Measurements from ENCODE around the gene EGR2. TPM values are rescaled to one million over a fixed set of nuclear protein-coding genes. Genes with fewer than 3 reads are reported as not detected.

The EGR2 gene
- total RNA-seq, 4 donors from 2014 or later, result 0.82 to 1.3 TPM; not detected in 2

GRCh38 chr10:62813453-62813852 is 2.7 kb downstream of the EGR2 start:
- no peaks in the 10 kb centered on the region for H3K36me3 ChIP-seq
- WGBS, 2 donors (ENCODE audit: low coverage in 1 of 2), result 96% methylated on average over 27 of the region's 27 CpGs; no CpG with 5 or more reads in 1 of the 2 donors
- H3K27ac ChIP-seq, result no peak overlapping the region
- TF ChIP-seq POLR2AphosphoS5 (IDR thresholded peaks at IDR 0.05) (no peak), POLR2A (IDR thresholded peaks at IDR 0.05) (no peak), CTCF (IDR thresholded peaks at IDR 0.05) (no peak), EP300 (IDR thresholded peaks at IDR 0.05; ENCODE audit: low read depth) (no peak)
- H3K27me3 ChIP-seq, result peaks cover 25% of the 10 kb centered on the region
- intact Hi-C loops (cut with DNase I; ENCODE audit: low total_unique reads), result loop anchor here (10.0 kb wide), 1 partner anchor 219 kb away; no protein-coding TSS in a partner anchor
- peaks cover 8 to 31% (median 25%) of the 10 kb centered on the region in 4 donors for H3K4me1 ChIP-seq
- no peaks in the 10 kb centered on the region for H3K9me3 ChIP-seq
- H3K4me3 ChIP-seq, result no peak overlapping the region
- in situ Hi-C loops (cut with MboI; ENCODE audit: low pct_ligation_motif_present in 1 of 4, low pct_unique_long_range_greater_than_20kb in 1 of 4, low sequenced_read_pairs in 3 of 4), result loop anchor here in 3 of 4 donors (10.0 to 25.0 kb wide), 2 partner anchors 219 to 349 kb away; no protein-coding TSS in a partner anchor
- DNase-seq, result no peak

GRCh38 chr10:62812672-62813439 is 3.3 kb downstream of the EGR2 start:
- H3K27ac ChIP-seq, result no peak overlapping the region
- H3K27me3 ChIP-seq, result peaks cover 21% of the 10 kb centered on the region
- peaks cover 5 to 29% (median 20%) of the 10 kb centered on the region in 4 donors for H3K4me1 ChIP-seq
- intact Hi-C loops (cut with DNase I; ENCODE audit: low total_unique reads) (loop anchor here (10.0 kb wide), 1 partner anchor 218 kb away; no protein-coding TSS in a partner anchor), in situ Hi-C loops (cut with MboI; ENCODE audit: low pct_ligation_motif_present in 1 of 4, low pct_unique_long_range_greater_than_20kb in 1 of 4, low sequenced_read_pairs in 3 of 4) (loop anchor here in 3 of 4 donors (10.0 to 25.0 kb wide), 2 partner anchors 218 to 349 kb away; no protein-coding TSS in a partner anchor)
- WGBS, 2 donors (ENCODE audit: low coverage in 1 of 2), result 96% methylated on average over 13 of the region's 13 CpGs; no CpG with 5 or more reads in 1 of the 2 donors
- H3K9me3 ChIP-seq, result no peaks in the 10 kb centered on the region
- TF ChIP-seq POLR2A (IDR thresholded peaks at IDR 0.05) (no peak), POLR2AphosphoS5 (IDR thresholded peaks at IDR 0.05) (no peak), EP300 (IDR thresholded peaks at IDR 0.05; ENCODE audit: low read depth) (no peak), CTCF (IDR thresholded peaks at IDR 0.05) (no peak)
- H3K4me3 ChIP-seq, result no peak overlapping the region
- DNase-seq, result no peak
- H3K36me3 ChIP-seq, result no peaks in the 10 kb centered on the region

- Histone ChIP-seq H3K4me1 (peaks cover 11 to 31% (median 29%) of the 10 kb centered on the region in 4 donors), H3K27me3 (peaks cover 21% of the 10 kb centered on the region), H3K27ac (no peak overlapping the region), H3K4me3 (no peak overlapping the region), H3K9me3 (no peaks in the 10 kb centered on the region), H3K36me3 (no peaks in the 10 kb centered on the region)
- WGBS, 2 donors (ENCODE audit: low coverage in 1 of 2), result 50 to 76% methylated on average over 1 to 10 of the region's 10 CpGs
- TF ChIP-seq POLR2AphosphoS5 (IDR thresholded peaks at IDR 0.05) (no peak), CTCF (IDR thresholded peaks at IDR 0.05) (no peak), POLR2A (IDR thresholded peaks at IDR 0.05) (no peak), EP300 (IDR thresholded peaks at IDR 0.05; ENCODE audit: low read depth) (no peak)
- no peak for DNase-seq
- intact Hi-C loops (cut with DNase I; ENCODE audit: low total_unique reads) (loop anchor here (10.0 kb wide), 1 partner anchor 217 kb away; no protein-coding TSS in a partner anchor), in situ Hi-C loops (cut with MboI; ENCODE audit: low pct_ligation_motif_present in 1 of 4, low pct_unique_long_range_greater_than_20kb in 1 of 4, low sequenced_read_pairs in 3 of 4) (loop anchor here in 3 of 4 donors (10.0 to 25.0 kb wide), 2 partner anchors 217 to 351 kb away; no protein-coding TSS in a partner anchor)
Measured at GRCh38 chr10:62811159-62811875, 4.8 kb downstream of the EGR2 start.
